GM23248 (cell line): ENCODE measurements around the gene FOXA1. TPM values are rescaled to one million over a fixed set of nuclear protein-coding genes. Genes with fewer than 3 reads are reported as not detected.

Source experiments
- DNase-seq: peaks from one replicate; pipeline ENCODE4 v3.0.0-alpha.2; 2015
- H2AFZ ChIP-seq: fragments of 200-600 bp; sonication (generic); 2 replicates; pipeline ENCODE4 v1.6.1; 2016; ENCODE audit warnings: antibody characterized with exemption
- H3F3A ChIP-seq: fragments of 200-600 bp; sonication (generic); 2 replicates; pipeline ENCODE4 v1.6.1; 2016; ENCODE audit warnings: mild to moderate bottlenecking, antibody characterized with exemption, mixed run types; ENCODE audit not compliant: insufficient read depth
- H3K27ac ChIP-seq: fragments of 200-600 bp; sonication (generic); 2 replicates; pipeline ENCODE4 v1.5.1; 2016; ENCODE audit warnings: mild to moderate bottlenecking
- H3K27me3 ChIP-seq: fragments of 200-600 bp; sonication (generic); replicated peaks from 2 replicates; pipeline ENCODE4 v1.6.1; 2016; ENCODE audit warnings: mild to moderate bottlenecking; ENCODE audit not compliant: insufficient read depth
- H3K36me3 ChIP-seq: fragments of 200-600 bp; sonication (generic); 2 replicates; pipeline ENCODE4 v1.6.1; 2016; ENCODE audit warnings: low read depth, mild to moderate bottlenecking
- H3K4me1 ChIP-seq: fragments of 200-600 bp; sonication (generic); 2 replicates; pipeline ENCODE4 v1.6.1; 2016; ENCODE audit warnings: mild to moderate bottlenecking; ENCODE audit not compliant: insufficient read depth
- H3K4me2 ChIP-seq: fragments of 200-600 bp; sonication (generic); one replicate; pipeline ENCODE4 v1.6.1; 2016; ENCODE audit warnings: mild to moderate bottlenecking; ENCODE audit not compliant: unreplicated experiment
- H3K4me3 ChIP-seq: fragments of 200-600 bp; sonication (generic); 2 replicates; pipeline ENCODE4 v1.5.1; 2016; ENCODE audit warnings: mild to moderate bottlenecking
- H3K79me2 ChIP-seq: fragments of 200-600 bp; sonication (generic); 2 replicates; pipeline ENCODE4 v1.6.1; 2016; ENCODE audit warnings: mild to moderate bottlenecking; ENCODE audit not compliant: insufficient read depth
- H3K9ac ChIP-seq: fragments of 200-600 bp; sonication (generic); 2 replicates; pipeline ENCODE4 v1.6.1; 2016; ENCODE audit warnings: mild to moderate bottlenecking
- H3K9me2 ChIP-seq: fragments of 200-600 bp; sonication (generic); 2 replicates; pipeline ENCODE4 v1.6.1; 2016; ENCODE audit warnings: mixed run types, mild to moderate bottlenecking, moderate library complexity; ENCODE audit not compliant: insufficient read depth
- H3K9me3 ChIP-seq: fragments of 200-600 bp; sonication (generic); one replicate; pipeline ENCODE4 v1.6.1; 2017; ENCODE audit warnings: low read depth
- H4K20me1 ChIP-seq: fragments of 200-600 bp; sonication (generic); 2 replicates; pipeline ENCODE4 v1.6.0; 2016; ENCODE audit not compliant: insufficient read depth
- EZH2 ChIP-seq: fragments of 200-600 bp; sonication (generic); IDR thresholded peaks from 2 replicates; pipeline ENCODE4 v1.6.1; 2018; ENCODE audit warnings: antibody characterized with exemption, mild to moderate bottlenecking; ENCODE audit not compliant: insufficient read depth, poor library complexity, severe bottlenecking
- EZH2phosphoT487 ChIP-seq: fragments of 200-600 bp; sonication (generic); IDR thresholded peaks from 2 replicates; pipeline ENCODE4 v1.6.1; 2018; ENCODE audit warnings: antibody characterized with exemption, moderate library complexity, mild to moderate bottlenecking, low read depth; ENCODE audit not compliant: insufficient read depth
- WGBS, 2 experiments: methylation state at CpG; one replicate each; pipeline ENCODE4 v1.1.6; 2015 to 2017; ENCODE audit warnings: low lambda C conversion rate in 2 of 2, low coverage in 1 of 2; ENCODE audit errors: missing lambda C conversion rate in 2 of 2; 5-methylcytosine and 5-hydroxymethylcytosine counted together
- in situ Hi-C: fragments of 300-500 bp; cut with MboI; formaldehyde crosslinking; loops from 2 replicates; pipeline ENCODE4 v1.15.0; 2020
- polyA plus RNA-seq: library from polyadenylated mRNA; unstranded; fragments of >200 nt; fragmentation: Nextera tagmentation; extraction: Ambion mirVana; gene quantifications from 2 replicates; pipeline ENCODE4 v1.2.1, GENCODE V29; 2016
- total RNA-seq: library from RNA; depleted of rRNA; stranded (reverse); fragments of >200 nt; shearing (Covaris generic); gene quantifications from 2 replicates; pipeline ENCODE4 v1.2.3, GENCODE V29; 2014

FOXA1 gene
- total and polyA plus RNA-seq, 2 experiments from 2014 or later: 0.10 TPM; not detected in 1

GRCh38 chr14:37623426-37623951 is 28.4 kb upstream of the FOXA1 start:
- no peak overlapping the region for H3K9ac ChIP-seq
- WGBS, 2 experiments: 30 to 40% methylated on average over 1 of the region's 1 CpG
- peak; percentile 91 for DNase-seq

GRCh38 chr14:37622231-37622923 is 27.3 kb upstream of the FOXA1 start:
- Histone ChIP-seq H3K4me1 (peaks cover 10% of the 10 kb centered on the region), H3F3A (peaks cover 14% of the 10 kb centered on the region; the same call in 1 of the 2 replicates), H4K20me1 (no peaks in the 10 kb centered on the region), H3K4me3 (peak overlapping the region; percentile 51), H3K4me2 (peak overlapping the region; percentile 20), H3K9me2 (no peaks in the 10 kb centered on the region), H3K36me3 (no peaks in the 10 kb centered on the region), H3K27me3 (0 out of 2 replicates have a peak, but pooled peaks cover 3% of the 10 kb centered on the region), H2AFZ (peak overlapping the region; percentile 69), H3K9ac (no peak overlapping the region), H3K27ac (no peak overlapping the region), H3K9me3 (no peaks in the 10 kb centered on the region), H3K79me2 (no peaks in the 10 kb centered on the region)
- DNase-seq: peak; percentile 37
- in situ Hi-C loops: no loop called here
- WGBS, 2 experiments: 20% methylated on average over 51 to 78 of the region's 81 CpGs
- TF ChIP-seq EZH2 (no peak), EZH2phosphoT487 (no peak)

More at GRCh38 chr14:37623426-37623951, 28.4 kb upstream of the FOXA1 start:
- Histone ChIP-seq H3K9me2 (no peaks in the 10 kb centered on the region), H3K27ac (no peak overlapping the region), H3K9me3 (no peaks in the 10 kb centered on the region), H3K4me2 (no peak overlapping the region), H3F3A (peaks cover 14% of the 10 kb centered on the region; the same call in 1 of the 2 replicates), H2AFZ (no peak overlapping the region), H3K4me1 (peaks cover 10% of the 10 kb centered on the region), H3K4me3 (no peak overlapping the region), H3K27me3 (0 out of 2 replicates have a peak, but pooled peaks cover 3% of the 10 kb centered on the region), H3K36me3 (no peaks in the 10 kb centered on the region), H3K79me2 (no peaks in the 10 kb centered on the region), H4K20me1 (no peaks in the 10 kb centered on the region)
- in situ Hi-C loops: no loop called here
- no peak for TF ChIP-seq EZH2phosphoT487

- Histone ChIP-seq H3F3A (peaks cover 14% of the 10 kb centered on the region; the same call in 1 of the 2 replicates), H3K4me3 (no peak overlapping the region), H4K20me1 (no peaks in the 10 kb centered on the region), H3K9ac (no peak overlapping the region), H3K36me3 (no peaks in the 10 kb centered on the region), H3K4me2 (no peak overlapping the region), H3K9me3 (peaks cover under 1% of the 10 kb centered on the region), H3K27ac (no peak overlapping the region), H3K27me3 (0 out of 2 replicates have a peak, but pooled peaks cover 3% of the 10 kb centered on the region), H3K4me1 (peaks cover 10% of the 10 kb centered on the region), H2AFZ (no peak overlapping the region), H3K9me2 (no peaks in the 10 kb centered on the region), H3K79me2 (no peaks in the 10 kb centered on the region)
- in situ Hi-C loops: no loop called here
- DNase-seq: no peak
- TF ChIP-seq EZH2 (no peak), EZH2phosphoT487 (no peak)
These were observed 25.8 kb upstream of the FOXA1 start for GRCh38 chr14:37620856-37621255.

GRCh38 chr14:37618498-37619028 is 23.5 kb upstream of the FOXA1 start:
- H4K20me1 ChIP-seq: no peaks in the 10 kb centered on the region
- no peaks in the 10 kb centered on the region for H3K36me3 ChIP-seq
- WGBS, 2 experiments: 62 to 69% methylated on average over 1 of the region's 1 CpG
- 0 out of 2 replicates have a peak, but pooled peaks cover 3% of the 10 kb centered on the region for H3K27me3 ChIP-seq
- no peaks in the 10 kb centered on the region for H3K9me2 ChIP-seq
- peaks cover 4% of the 10 kb centered on the region; the same call in 1 of the 2 replicates for H3K4me1 ChIP-seq
- 0 out of 2 replicates have a peak, but pooled peaks cover 6% of the 10 kb centered on the region for H3F3A ChIP-seq
- no peak overlapping the region for H3K9ac ChIP-seq
- H3K79me2 ChIP-seq: no peaks in the 10 kb centered on the region
- no peak overlapping the region for H2AFZ ChIP-seq
- peaks cover 8% of the 10 kb centered on the region for H3K9me3 ChIP-seq
- no peak overlapping the region for H3K4me3 ChIP-seq
- no peak overlapping the region for H3K4me2 ChIP-seq
- TF ChIP-seq EZH2 (no peak), EZH2phosphoT487 (no peak)
- no peak for DNase-seq
- H3K27ac ChIP-seq: no peak overlapping the region
- in situ Hi-C loops: no loop called here
